IgD-negative memory B cell (primary cell): ENCODE results near the gene SYT1. TPM values are rescaled to one million over a fixed set of nuclear protein-coding genes. Genes with fewer than 3 reads are reported as not detected.

Source experiments
- H3K27ac Mint-ChIP-seq, 3 donors: one replicate each; pipeline ENCODE4 v1.8.0; 2020 to 2022; ENCODE audit warnings: mild to moderate bottlenecking in 3 of 3, mixed read lengths in 3 of 3, moderate library complexity in 1 of 3
- H3K27me3 Mint-ChIP-seq: one replicate; pipeline ENCODE4 v1.8.0; 2021; ENCODE audit warnings: mixed read lengths
- H3K36me3 Mint-ChIP-seq: one replicate; pipeline ENCODE4 v1.8.0; 2020; ENCODE audit warnings: mild to moderate bottlenecking, mixed read lengths
- H3K4me1 Mint-ChIP-seq, 3 donors: one replicate each; pipeline ENCODE4 v1.8.0; 2020 to 2022; ENCODE audit warnings: mixed read lengths in 3 of 3, mild to moderate bottlenecking in 1 of 3
- H3K4me3 Mint-ChIP-seq, 4 donors: one replicate each; pipeline ENCODE4 v1.8.0; 2020 to 2022; ENCODE audit warnings: mild to moderate bottlenecking in 4 of 4, mixed read lengths in 4 of 4, moderate library complexity in 3 of 4
- H3K9me3 Mint-ChIP-seq, 3 donors: one replicate each; pipeline ENCODE4 v1.8.0; 2020 to 2021; ENCODE audit warnings: mixed read lengths in 3 of 3, mild to moderate bottlenecking in 1 of 3
- polyA plus RNA-seq: library from polyadenylated mRNA; unstranded; fragments of 300-500 nt; fragmentation: Illumina TruSeq; gene quantifications from one replicate; pipeline ENCODE4 v1.2.3, GENCODE V29; 2021

SYT1 gene
- polyA plus RNA-seq, 1 donor from 2014 or later: 1.6 TPM

GRCh38 chr12:79298506-79298905, 433.9 kb downstream of the SYT1 start:
- no peaks in the 10 kb centered on the region for H3K27me3 Mint-ChIP-seq
- no peak overlapping the region for H3K27ac Mint-ChIP-seq
- no peak overlapping the region for H3K4me3 Mint-ChIP-seq

GRCh38 chr12:79299447-79300198, 435.0 kb downstream of the SYT1 start:
- Mint-ChIP-seq H3K36me3 (no peaks in the 10 kb centered on the region), H3K27me3 (no peaks in the 10 kb centered on the region), H3K4me1 (no peaks in the 10 kb centered on the region), H3K27ac (no peak overlapping the region), H3K4me3 (no peak overlapping the region), H3K9me3 (peaks cover 0 to 2% (median 0%) of the 10 kb centered on the region in 3 donors)

More at GRCh38 chr12:79298506-79298905, 433.9 kb downstream of the SYT1 start:
- peaks cover 0 to 2% (median 0%) of the 10 kb centered on the region in 3 donors for H3K9me3 Mint-ChIP-seq
- H3K36me3 Mint-ChIP-seq: no peaks in the 10 kb centered on the region
- H3K4me1 Mint-ChIP-seq: no peaks in the 10 kb centered on the region

GRCh38 chr12:79300199-79300568, 435.6 kb downstream of the SYT1 start:
- H3K36me3 Mint-ChIP-seq: no peaks in the 10 kb centered on the region
- no peaks in the 10 kb centered on the region for H3K4me1 Mint-ChIP-seq

GRCh38 chr12:79301181-79301580, 436.6 kb downstream of the SYT1 start:
- Mint-ChIP-seq H3K27me3 (no peaks in the 10 kb centered on the region), H3K4me3 (no peak overlapping the region)

More at GRCh38 chr12:79300199-79300568, 435.6 kb downstream of the SYT1 start:
- Mint-ChIP-seq H3K27me3 (no peaks in the 10 kb centered on the region), H3K9me3 (peaks cover 0 to 2% (median 0%) of the 10 kb centered on the region in 3 donors), H3K4me3 (no peak overlapping the region), H3K27ac (no peak overlapping the region)

GRCh38 chr12:79302162-79302814, 437.7 kb downstream of the SYT1 start:
- Mint-ChIP-seq H3K36me3 (peaks cover 2% of the 10 kb centered on the region), H3K9me3 (peaks cover 0 to 2% (median 0%) of the 10 kb centered on the region in 3 donors), H3K27ac (no peak overlapping the region), H3K4me3 (peak overlapping the region in 1 of 4 donors; percentile 11), H3K4me1 (no peaks in the 10 kb centered on the region), H3K27me3 (no peaks in the 10 kb centered on the region)

More at GRCh38 chr12:79301181-79301580, 436.6 kb downstream of the SYT1 start:
- H3K36me3 Mint-ChIP-seq: no peaks in the 10 kb centered on the region
- peaks cover 0 to 2% (median 0%) of the 10 kb centered on the region in 3 donors for H3K9me3 Mint-ChIP-seq
- H3K4me1 Mint-ChIP-seq: no peaks in the 10 kb centered on the region
- H3K27ac Mint-ChIP-seq: no peak overlapping the region

- H3K27ac Mint-ChIP-seq: no peak overlapping the region
- no peak overlapping the region for H3K4me3 Mint-ChIP-seq
- H3K4me1 Mint-ChIP-seq: no peaks in the 10 kb centered on the region
- H3K36me3 Mint-ChIP-seq: peaks cover 5% of the 10 kb centered on the region
- H3K27me3 Mint-ChIP-seq: no peaks in the 10 kb centered on the region
- peaks cover 0 to 5% (median 4%) of the 10 kb centered on the region in 3 donors for H3K9me3 Mint-ChIP-seq
Observed at GRCh38 chr12:79307340-79307739, 442.8 kb downstream of the SYT1 start.

GRCh38 chr12:79309039-79309438, 444.5 kb downstream of the SYT1 start:
- H3K9me3 Mint-ChIP-seq: peaks cover 0 to 5% (median 5%) of the 10 kb centered on the region in 3 donors

GRCh38 chr12:79317179-79317847, 452.7 kb downstream of the SYT1 start:
- Mint-ChIP-seq H3K27ac (no peak overlapping the region), H3K4me1 (peaks cover 0 to 3% (median 0%) of the 10 kb centered on the region in 3 donors), H3K36me3 (no peaks in the 10 kb centered on the region), H3K4me3 (no peak overlapping the region), H3K27me3 (no peaks in the 10 kb centered on the region), H3K9me3 (peaks cover 0 to 4% (median 2%) of the 10 kb centered on the region in 3 donors)

More at GRCh38 chr12:79309039-79309438, 444.5 kb downstream of the SYT1 start:
- Mint-ChIP-seq H3K27me3 (no peaks in the 10 kb centered on the region), H3K36me3 (peaks cover 5% of the 10 kb centered on the region), H3K4me1 (no peaks in the 10 kb centered on the region), H3K4me3 (no peak overlapping the region), H3K27ac (no peak overlapping the region)

- no peak overlapping the region for H3K27ac Mint-ChIP-seq
- peaks cover 0 to 3% (median 0%) of the 10 kb centered on the region in 3 donors for H3K4me1 Mint-ChIP-seq
- H3K27me3 Mint-ChIP-seq: no peaks in the 10 kb centered on the region
- H3K36me3 Mint-ChIP-seq: no peaks in the 10 kb centered on the region
- H3K9me3 Mint-ChIP-seq: peaks cover 0 to 1% (median 0%) of the 10 kb centered on the region in 3 donors
- H3K4me3 Mint-ChIP-seq: no peak overlapping the region
Observed at GRCh38 chr12:79322905-79323304, 458.3 kb downstream of the SYT1 start.

GRCh38 chr12:79324571-79324970, 460.0 kb downstream of the SYT1 start:
- no peaks in the 10 kb centered on the region for H3K27me3 Mint-ChIP-seq
- H3K36me3 Mint-ChIP-seq: no peaks in the 10 kb centered on the region
- H3K4me3 Mint-ChIP-seq: no peak overlapping the region
- H3K4me1 Mint-ChIP-seq: peaks cover 0 to 3% (median 0%) of the 10 kb centered on the region in 3 donors
- no peak overlapping the region for H3K27ac Mint-ChIP-seq
- peaks cover 0 to 1% (median 0%) of the 10 kb centered on the region in 3 donors for H3K9me3 Mint-ChIP-seq

GRCh38 chr12:79326222-79326621, 461.6 kb downstream of the SYT1 start:
- no peaks in the 10 kb centered on the region for H3K27me3 Mint-ChIP-seq

GRCh38 chr12:79326663-79327062, 462.1 kb downstream of the SYT1 start:
- Mint-ChIP-seq H3K27ac (no peak overlapping the region), H3K36me3 (no peaks in the 10 kb centered on the region), H3K4me1 (no peaks in the 10 kb centered on the region), H3K27me3 (no peaks in the 10 kb centered on the region), H3K4me3 (no peak overlapping the region), H3K9me3 (peaks cover 0 to 1% (median 0%) of the 10 kb centered on the region in 3 donors)

More at GRCh38 chr12:79326222-79326621, 461.6 kb downstream of the SYT1 start:
- H3K4me1 Mint-ChIP-seq: no peaks in the 10 kb centered on the region
- peaks cover 0 to 1% (median 0%) of the 10 kb centered on the region in 3 donors for H3K9me3 Mint-ChIP-seq
- H3K4me3 Mint-ChIP-seq: no peak overlapping the region
- no peaks in the 10 kb centered on the region for H3K36me3 Mint-ChIP-seq
- H3K27ac Mint-ChIP-seq: no peak overlapping the region

- no peaks in the 10 kb centered on the region for H3K27me3 Mint-ChIP-seq
- H3K4me3 Mint-ChIP-seq: no peak overlapping the region
- H3K4me1 Mint-ChIP-seq: no peaks in the 10 kb centered on the region
- H3K36me3 Mint-ChIP-seq: no peaks in the 10 kb centered on the region
- peaks cover 0 to under 1% (median 0%) of the 10 kb centered on the region in 3 donors for H3K9me3 Mint-ChIP-seq
- no peak overlapping the region for H3K27ac Mint-ChIP-seq
Observed at GRCh38 chr12:79327465-79327864, 462.9 kb downstream of the SYT1 start.

GRCh38 chr12:79329933-79330332, 465.4 kb downstream of the SYT1 start:
- H3K27ac Mint-ChIP-seq: no peak overlapping the region
- H3K36me3 Mint-ChIP-seq: no peaks in the 10 kb centered on the region
- H3K27me3 Mint-ChIP-seq: no peaks in the 10 kb centered on the region
- H3K4me3 Mint-ChIP-seq: no peak overlapping the region
- H3K9me3 Mint-ChIP-seq: no peaks in the 10 kb centered on the region
- H3K4me1 Mint-ChIP-seq: no peaks in the 10 kb centered on the region

GRCh38 chr12:79331870-79332269, 467.3 kb downstream of the SYT1 start:
- Mint-ChIP-seq H3K27ac (no peak overlapping the region), H3K36me3 (no peaks in the 10 kb centered on the region), H3K9me3 (no peaks in the 10 kb centered on the region), H3K27me3 (no peaks in the 10 kb centered on the region), H3K4me3 (no peak overlapping the region), H3K4me1 (no peaks in the 10 kb centered on the region)
